ENCODE data around the gene CD274. TPM values are rescaled to one million over a fixed set of nuclear protein-coding genes. Genes with fewer than 3 reads are reported as not detected.
"Not testable (repeated sequence)": the region's sequence is repeated elsewhere in the genome, so short reads cannot be mapped to it uniquely, and the experiment has no call there.

The CD274 gene
- total RNA-seq, 1 experiment from 2014 or later: 0.62 TPM

DNA sequence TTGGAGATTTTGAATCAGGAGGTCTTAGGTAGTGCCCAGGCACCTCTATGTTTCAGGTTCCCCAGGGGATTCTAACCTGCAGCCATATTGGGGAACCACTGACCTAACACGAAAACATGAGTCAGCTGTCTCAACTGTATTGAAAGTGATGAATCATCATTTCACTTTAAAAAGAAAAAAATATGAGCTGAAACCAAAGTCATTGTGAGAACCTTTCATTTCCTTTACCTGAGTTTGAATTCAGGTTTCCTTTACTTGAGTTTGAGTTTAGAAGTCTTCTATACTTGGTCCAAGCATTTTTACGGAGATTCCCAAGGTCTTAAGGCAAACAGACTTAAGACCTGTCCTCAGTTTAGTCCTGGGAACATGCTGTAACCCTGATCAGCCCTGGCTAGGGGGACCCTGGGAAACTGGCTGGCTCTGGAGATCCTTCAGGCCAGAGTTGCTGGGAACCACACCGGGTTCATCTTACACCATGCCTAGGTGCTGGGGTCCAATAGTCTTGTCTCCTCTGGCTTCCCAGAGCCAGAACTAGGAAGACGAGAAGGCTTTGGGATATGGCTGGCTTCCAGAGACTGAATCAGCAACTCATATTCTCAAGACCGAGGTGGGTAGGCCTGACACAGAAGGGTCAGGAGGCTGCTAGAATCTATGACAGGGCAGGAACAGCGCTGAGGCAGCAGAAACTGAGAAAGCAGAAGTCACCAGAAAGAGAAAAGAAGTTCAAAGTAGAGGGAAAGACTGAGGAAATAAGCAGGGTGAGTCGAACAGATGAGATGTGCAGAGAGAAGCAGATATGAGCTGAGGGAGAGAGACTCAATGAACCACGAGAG is 43.6 kb downstream of the CD274 start:
- DNase-seq (ENCODE audit: low spot score): no peak
- no peaks in the 10 kb centered on the region for H3K4me1 ChIP-seq (ENCODE audit: insufficient read depth, low read length, poor library complexity, severe bottlenecking)
- H3K27me3 ChIP-seq (replicated peaks; ENCODE audit: insufficient read depth, low read depth, low read length, poor library complexity): no peaks in the 10 kb centered on the region
- no peak overlapping the region for H3K27ac ChIP-seq (ENCODE audit: low read depth, low read length, poor library complexity, severe bottlenecking)
- intact Hi-C loops (cut with micrococcal nuclease; ENCODE audit: unreplicated experiment): no loop called here
- ChIA-PET POLR2A (ENCODE audit: low non-redundant PET) (no interaction called here), CTCF (no interaction called here)
- BruUV-seq (replicated peaks): no TSS peak
- H3K9me3 ChIP-seq (ENCODE audit: low read depth, low read length, poor library complexity, severe bottlenecking): no peaks in the 10 kb centered on the region
- no peak overlapping the region for H3K4me3 ChIP-seq (ENCODE audit: low read depth, low read length, poor library complexity, severe bottlenecking)
- no peaks in the 10 kb centered on the region for H3K36me3 ChIP-seq (ENCODE audit: insufficient read depth, low read length, poor library complexity, severe bottlenecking)
- TF ChIP-seq, protein P1, sequence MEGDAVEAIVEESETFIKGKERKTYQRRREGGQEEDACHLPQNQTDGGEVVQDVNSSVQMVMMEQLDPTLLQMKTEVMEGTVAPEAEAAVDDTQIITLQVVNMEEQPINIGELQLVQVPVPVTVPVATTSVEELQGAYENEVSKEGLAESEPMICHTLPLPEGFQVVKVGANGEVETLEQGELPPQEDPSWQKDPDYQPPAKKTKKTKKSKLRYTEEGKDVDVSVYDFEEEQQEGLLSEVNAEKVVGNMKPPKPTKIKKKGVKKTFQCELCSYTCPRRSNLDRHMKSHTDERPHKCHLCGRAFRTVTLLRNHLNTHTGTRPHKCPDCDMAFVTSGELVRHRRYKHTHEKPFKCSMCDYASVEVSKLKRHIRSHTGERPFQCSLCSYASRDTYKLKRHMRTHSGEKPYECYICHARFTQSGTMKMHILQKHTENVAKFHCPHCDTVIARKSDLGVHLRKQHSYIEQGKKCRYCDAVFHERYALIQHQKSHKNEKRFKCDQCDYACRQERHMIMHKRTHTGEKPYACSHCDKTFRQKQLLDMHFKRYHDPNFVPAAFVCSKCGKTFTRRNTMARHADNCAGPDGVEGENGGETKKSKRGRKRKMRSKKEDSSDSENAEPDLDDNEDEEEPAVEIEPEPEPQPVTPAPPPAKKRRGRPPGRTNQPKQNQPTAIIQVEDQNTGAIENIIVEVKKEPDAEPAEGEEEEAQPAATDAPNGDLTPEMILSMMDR (conservative IDR thresholded peaks at IDR 0.05; ENCODE audit: low read depth, low read length): no peak
- TF ChIP-seq EZH2 (IDR thresholded peaks at IDR 0.05; ENCODE audit: borderline replicate concordance, low read depth, low read length, poor library complexity, severe bottlenecking): no peak

DNA sequence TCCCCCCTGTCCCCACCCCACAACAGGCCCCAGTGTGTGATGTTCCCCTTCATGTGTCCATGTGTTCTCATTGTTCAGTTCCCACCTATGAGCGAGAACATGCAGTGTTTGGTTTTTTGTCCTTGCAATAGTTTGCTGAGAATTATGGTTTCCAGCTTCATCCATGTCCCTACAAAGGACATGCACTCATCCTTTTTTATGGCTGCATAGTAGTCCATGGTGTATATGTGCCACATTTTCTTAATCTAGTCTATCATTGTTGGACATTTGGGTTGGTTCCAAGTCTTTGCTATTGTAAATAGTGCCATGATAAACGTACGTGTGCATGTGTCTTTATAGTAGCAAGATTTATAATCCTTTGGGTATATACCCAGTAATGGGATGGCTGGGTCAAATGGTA is 44.4 kb downstream of the CD274 start:
- not testable (repeated sequence) for BruUV-seq (replicated peaks)

DNA sequence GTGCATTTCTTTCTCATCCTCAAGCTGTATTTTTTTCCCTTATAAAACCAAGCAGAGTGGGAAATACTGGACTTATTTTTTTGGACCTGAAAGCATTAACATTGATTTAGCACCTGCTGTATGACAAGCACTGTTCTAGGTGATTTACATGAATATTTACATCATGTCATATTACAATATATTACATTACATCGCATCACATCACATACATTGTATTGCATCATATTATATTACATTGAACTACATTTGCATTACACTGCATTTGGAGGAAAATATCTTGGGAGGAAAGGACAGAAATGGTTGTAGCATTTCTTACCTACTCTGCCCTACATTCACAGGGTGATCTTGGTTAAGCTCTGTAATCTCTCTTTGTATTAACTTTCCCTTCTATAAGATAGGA is 48.8 kb downstream of the CD274 start:
- TF ChIP-seq EZH2 (IDR thresholded peaks at IDR 0.05; ENCODE audit: borderline replicate concordance, low read depth, low read length, poor library complexity, severe bottlenecking): no peak
- TF ChIP-seq, protein P1 (conservative IDR thresholded peaks at IDR 0.05; ENCODE audit: low read depth, low read length): no peak
- no peaks in the 10 kb centered on the region for H3K9me3 ChIP-seq (ENCODE audit: low read depth, low read length, poor library complexity, severe bottlenecking)
- H3K4me3 ChIP-seq (ENCODE audit: low read depth, low read length, poor library complexity, severe bottlenecking): no peak overlapping the region
- no TSS peak for BruUV-seq (replicated peaks)
- intact Hi-C loops (cut with micrococcal nuclease; ENCODE audit: unreplicated experiment): no loop called here
- POLR2A ChIA-PET (ENCODE audit: low non-redundant PET): interaction anchor here (0.7 kb wide), 1 partner anchor 29 kb away, joined by 3 read pairs; no protein-coding TSS in a partner anchor
- no peaks in the 10 kb centered on the region for H3K27me3 ChIP-seq (replicated peaks; ENCODE audit: insufficient read depth, low read depth, low read length, poor library complexity)
- peak overlapping the region; percentile 49 for H3K27ac ChIP-seq (ENCODE audit: low read depth, low read length, poor library complexity, severe bottlenecking)
- DNase-seq (ENCODE audit: low spot score): no peak
- CTCF ChIA-PET: interaction anchor here (0.5 to 0.6 kb wide), 2 partner anchors 27 to 700 kb away, joined by 5 to 6 read pairs; no protein-coding TSS in a partner anchor
- no peaks in the 10 kb centered on the region for H3K36me3 ChIP-seq (ENCODE audit: insufficient read depth, low read length, poor library complexity, severe bottlenecking)
- H3K4me1 ChIP-seq (ENCODE audit: insufficient read depth, low read length, poor library complexity, severe bottlenecking): peaks cover 25% of the 10 kb centered on the region

More for the DNA sequence above, 44.4 kb downstream of the CD274 start:
- CTCF ChIA-PET; POLR2A ChIA-PET (ENCODE audit: low non-redundant PET); H3K4me3 ChIP-seq (ENCODE audit: low read depth, low read length, poor library complexity, severe bottlenecking); H3K27ac ChIP-seq (ENCODE audit: low read depth, low read length, poor library complexity, severe bottlenecking); H3K36me3 ChIP-seq (ENCODE audit: insufficient read depth, low read length, poor library complexity, severe bottlenecking); H3K4me1 ChIP-seq (ENCODE audit: insufficient read depth, low read length, poor library complexity, severe bottlenecking); H3K27me3 ChIP-seq (replicated peaks; ENCODE audit: insufficient read depth, low read depth, low read length, poor library complexity); intact Hi-C loops (cut with micrococcal nuclease; ENCODE audit: unreplicated experiment); H3K9me3 ChIP-seq (ENCODE audit: low read depth, low read length, poor library complexity, severe bottlenecking); DNase-seq (ENCODE audit: low spot score): not testable (repeated sequence)

Measured in A673 (cell line).